Pulmonary artery endothelial cell (primary cell): ENCODE results near the gene TICAM1. TPM values are rescaled to one million over a fixed set of nuclear protein-coding genes. Genes with fewer than 3 reads are reported as not detected.
A peak's percentile ranks its signal among the peaks of the same experiment; 100 is the strongest.
"Not testable (repeated sequence)": the region's sequence is repeated elsewhere in the genome, so short reads cannot be mapped to it uniquely, and the experiment has no call there.

Experiments used
- DNase-seq: peaks from one replicate; pipeline ENCODE4 v3.0.0-alpha.2; 2011; ENCODE audit warnings: low read depth, low spot score
- total RNA-seq: library from RNA; depleted of rRNA; stranded (reverse); fragments of >200 nt; gene quantifications from 2 replicates; pipeline ENCODE4 v1.2.3, GENCODE V29; 2014

The TICAM1 gene
- 3.7 and 4.0 TPM in 2 replicates for total RNA-seq

DNA sequence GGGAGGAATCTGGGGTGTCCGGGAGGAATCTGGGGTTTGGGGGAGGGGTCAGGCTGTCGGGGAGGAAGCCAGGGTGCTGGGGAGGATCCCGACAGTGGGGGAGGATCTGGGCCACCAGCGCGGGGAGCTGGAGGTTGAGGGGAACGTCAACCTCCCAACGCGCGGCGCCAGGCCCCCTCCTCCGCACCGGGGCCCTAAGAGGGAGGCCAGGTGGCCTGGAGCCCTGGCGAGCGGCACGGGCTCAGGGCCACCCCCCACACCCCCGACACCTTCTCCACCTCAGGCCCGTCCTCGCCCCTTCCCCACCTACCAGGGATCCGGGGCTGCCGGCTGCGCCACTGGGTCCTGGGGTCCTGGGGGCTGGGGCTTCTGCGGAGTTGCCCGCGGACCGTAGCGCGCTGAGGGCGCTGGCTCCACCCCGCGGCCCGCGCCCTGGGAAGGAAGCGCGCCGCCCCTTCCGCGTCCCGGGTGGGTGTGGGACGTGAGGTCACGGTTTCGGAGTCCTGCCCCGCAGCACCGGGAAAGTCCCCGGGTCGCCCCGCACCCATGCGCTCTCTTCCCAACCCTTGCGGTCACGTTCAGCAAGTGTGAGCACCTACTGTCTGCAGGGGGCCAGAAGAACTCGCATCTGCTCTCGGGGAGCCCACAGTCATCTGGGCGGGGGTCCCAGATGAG, at the start of gene TICAM1:
TSS of gene TICAM1 (minus strand) at position 409 of the 675 bp plus-strand sequence. CDS start 13,335 bp downstream, outside the sequence.
- no peak for DNase-seq

DNA sequence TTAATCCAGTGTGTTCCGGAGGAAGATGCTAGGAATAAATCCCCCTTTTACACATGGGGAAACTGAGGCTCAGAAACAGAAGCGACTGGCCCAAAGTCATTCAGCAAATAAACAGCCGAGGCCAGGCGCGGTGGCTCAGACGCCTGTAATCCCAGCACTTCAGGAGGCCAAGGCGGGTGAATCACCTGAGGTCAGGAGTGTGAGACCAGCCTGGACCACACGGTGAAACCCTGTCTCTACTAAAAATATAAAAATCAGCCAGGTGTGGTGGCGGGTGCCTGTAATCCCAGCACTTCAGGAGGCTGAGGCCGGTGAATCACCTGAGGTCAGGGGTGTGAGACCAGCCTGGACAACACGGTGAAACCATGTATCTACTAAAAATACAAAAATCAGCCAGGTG, 47.5 kb upstream of the TICAM1 start:
- DNase-seq: no peak

DNA sequence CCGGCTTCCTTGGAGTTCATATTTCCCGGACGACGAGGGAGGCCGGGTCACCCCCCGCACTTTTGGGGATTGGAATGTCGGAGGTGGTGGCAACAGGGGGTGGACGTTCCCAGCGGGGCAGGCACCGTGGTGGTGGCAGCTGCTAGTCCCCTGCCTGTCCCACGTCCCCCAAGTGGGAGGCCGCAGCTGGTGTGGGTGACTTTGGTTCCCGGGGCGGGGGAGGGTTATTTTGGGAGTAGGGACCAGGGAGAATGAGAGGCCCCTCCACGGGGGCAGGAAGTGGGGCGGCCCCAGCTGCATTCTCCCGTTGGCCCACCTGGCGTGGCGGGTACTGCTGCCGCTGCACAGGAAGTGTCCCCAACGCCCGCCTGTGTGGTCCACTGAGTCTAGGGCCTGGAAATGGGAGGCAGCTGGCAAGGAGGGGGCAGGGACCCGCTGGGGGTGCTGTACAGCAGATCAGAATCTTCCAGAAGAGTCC, 47.0 kb upstream of the TICAM1 start:
- no peak for DNase-seq

DNA sequence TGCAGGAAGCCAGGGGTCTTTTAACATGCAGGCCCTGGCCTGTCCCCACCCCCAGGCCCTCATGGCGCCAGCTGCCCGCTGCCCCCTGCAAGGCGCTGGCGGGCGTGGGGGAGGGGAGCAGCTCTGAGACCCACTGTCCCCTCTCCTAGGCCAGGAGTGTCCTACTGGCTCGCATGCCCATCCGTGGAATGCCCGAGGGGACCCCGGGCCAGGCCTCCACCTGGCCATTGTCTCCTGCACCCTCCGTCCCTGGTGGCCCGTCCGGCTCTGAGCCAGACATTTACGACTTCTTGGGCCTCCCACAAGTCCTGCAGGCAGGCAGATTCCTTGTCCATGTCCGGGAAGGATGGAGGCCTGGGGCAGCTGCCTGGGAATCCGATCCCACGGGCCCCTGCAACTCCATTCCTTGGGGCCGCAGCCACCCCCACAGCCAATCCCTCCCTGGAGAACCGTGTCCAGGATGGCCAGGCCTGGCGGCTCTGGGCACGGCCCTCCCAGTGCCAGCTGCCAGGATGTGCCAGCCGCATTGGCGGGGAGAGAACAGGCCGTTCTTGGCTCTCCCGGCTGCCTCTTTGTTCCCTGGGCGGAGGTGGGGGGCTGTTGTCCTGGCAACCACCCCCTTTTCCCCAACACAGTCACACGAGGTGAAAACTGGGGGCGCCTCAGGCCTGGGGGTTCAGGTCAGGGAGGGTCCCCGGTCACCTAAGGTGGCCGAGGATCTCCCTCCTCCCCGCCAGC, 46.4 kb upstream of the TICAM1 start:
- DNase-seq: no peak

DNA sequence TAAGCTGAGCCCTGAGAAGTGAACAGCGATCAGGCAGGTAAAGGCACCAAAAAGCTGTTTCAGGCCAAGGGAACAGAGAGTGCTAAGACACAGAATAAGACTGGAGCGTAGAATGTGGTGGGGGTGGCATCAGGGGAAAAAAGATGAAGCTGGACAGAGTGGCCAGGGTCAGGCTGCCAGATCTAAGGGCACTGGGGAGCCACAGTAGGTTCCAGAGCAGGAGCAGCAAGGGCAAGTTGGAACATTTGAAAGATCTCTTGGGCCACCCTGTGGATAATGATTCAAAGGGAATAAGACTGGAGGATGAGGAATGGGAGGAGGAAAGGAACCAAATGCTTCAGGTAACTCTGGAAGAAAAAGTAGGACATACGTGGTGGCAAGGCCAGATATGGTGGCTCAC, 42.4 kb upstream of the TICAM1 start:
- no peak for DNase-seq

DNA sequence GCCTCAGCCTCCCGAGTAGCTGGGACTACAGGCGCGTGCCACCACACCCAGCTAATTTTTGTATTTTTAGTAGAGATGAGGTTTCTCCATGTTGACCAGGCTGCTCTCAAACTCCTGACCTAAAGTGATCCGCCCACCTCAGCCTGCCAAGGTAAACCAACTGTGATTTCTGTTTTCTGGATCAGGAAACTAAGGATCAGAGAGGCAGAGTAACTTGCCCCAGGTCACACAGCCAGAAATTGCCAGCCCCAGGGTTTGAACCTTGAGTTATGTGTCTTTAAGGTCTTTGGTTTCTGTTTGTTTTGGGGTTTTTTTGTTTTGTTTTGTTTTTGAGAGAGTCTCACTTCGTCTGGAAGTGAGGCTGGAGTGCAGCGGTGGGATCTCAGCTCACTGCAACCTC, 40.2 kb upstream of the TICAM1 start:
- DNase-seq: no peak

DNA sequence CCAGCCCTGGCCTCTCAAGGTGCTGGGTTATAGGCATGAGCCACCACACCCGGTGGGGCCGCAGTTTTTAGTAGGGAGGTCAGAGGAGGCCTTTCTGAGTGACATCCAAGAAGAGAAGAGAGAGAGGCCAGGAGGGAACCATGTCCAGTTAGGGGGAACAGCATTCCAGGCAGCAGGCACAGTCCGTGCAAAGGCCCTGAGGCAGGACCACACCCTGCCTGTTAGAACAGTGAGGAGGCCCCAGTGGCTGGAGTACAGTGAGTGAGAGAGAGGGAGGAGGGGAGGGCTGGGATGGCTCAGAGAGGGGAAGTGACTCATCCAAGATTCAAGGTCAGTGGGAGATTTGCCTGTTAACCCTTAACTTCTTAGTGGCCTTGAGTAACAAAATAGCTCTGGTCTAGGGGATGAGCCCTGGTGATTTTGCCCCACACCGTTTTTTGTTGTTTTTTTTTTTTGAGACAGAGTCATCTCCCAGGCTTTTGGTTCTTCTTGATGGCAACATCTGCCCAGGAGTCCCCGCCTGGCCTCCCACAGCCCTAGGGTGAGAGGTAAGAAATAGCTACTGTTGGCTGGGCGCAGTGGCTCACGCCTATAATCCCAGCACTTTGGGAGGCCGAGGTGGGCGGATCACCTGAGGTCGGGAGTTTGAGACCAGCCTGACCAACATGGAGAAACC, 38.7 kb upstream of the TICAM1 start:
- no peak for DNase-seq

DNA sequence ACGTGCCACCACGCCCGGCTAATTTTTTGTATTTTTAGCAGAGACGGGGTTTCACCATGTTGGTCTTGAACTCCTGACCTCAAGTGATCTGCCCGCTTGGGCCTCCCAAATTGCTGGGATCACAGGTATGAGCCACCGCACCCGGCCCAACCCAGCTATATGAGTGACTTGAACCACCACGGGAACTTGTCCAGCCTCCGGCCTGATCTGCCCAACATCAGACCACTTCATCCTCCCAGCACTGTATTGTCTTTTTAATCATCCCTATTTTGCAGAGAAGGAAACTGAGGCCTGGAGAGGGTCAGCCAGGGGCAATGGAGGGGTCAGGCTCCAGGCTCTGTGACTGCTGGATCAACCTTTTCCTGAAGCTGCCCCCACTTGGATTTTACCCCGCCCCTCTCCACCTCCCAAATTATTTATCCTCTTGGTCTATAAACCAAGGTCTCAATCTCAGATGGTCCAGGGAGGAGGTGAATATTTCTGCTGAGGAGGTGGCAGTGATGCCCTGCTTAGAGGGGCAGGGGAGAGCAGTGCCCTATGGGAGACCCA, 36.8 kb upstream of the TICAM1 start:
- DNase-seq: no peak

DNA sequence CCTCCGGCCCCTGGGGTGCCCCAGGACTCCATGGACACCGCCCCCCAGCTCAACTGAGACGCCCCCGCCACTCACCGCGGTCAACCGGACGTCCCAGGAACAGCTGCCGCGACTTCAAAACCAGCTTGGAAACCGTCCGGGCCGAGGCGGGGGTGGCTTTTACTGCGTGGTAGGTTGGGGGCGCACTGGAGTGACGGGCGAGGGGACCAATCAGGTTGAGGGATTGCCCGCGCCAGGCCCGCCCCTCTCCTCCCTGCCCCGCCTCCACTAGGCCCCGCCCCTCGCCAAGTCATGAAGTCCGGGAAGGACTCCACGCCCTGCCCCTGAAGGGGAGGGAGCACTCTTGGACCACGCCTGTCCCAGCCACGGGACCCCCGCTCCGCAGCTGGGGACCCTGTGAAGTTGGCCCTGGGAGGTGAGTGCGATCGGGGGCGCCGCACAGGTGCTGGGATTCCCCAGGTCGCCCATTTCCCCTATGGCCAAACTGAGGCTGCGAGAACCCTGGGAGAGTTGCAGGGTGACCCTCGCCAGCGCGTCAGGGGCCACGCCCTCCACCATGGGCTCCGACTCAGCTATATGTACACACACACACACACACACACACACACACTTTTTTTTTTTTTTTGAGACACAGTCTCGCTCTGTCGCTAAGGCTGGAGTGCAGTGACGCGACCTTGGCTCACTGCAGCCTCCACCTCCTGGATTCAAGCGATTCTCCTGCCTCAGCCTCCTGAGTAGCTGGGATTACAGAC, 36.2 kb upstream of the TICAM1 start, which contains the start of gene PLIN3:
TSS of gene PLIN3 (minus strand) at position 134 of the 752 bp plus-strand sequence. CDS start 6,273 bp downstream, outside the sequence.
- peak; percentile 84 for DNase-seq

DNA sequence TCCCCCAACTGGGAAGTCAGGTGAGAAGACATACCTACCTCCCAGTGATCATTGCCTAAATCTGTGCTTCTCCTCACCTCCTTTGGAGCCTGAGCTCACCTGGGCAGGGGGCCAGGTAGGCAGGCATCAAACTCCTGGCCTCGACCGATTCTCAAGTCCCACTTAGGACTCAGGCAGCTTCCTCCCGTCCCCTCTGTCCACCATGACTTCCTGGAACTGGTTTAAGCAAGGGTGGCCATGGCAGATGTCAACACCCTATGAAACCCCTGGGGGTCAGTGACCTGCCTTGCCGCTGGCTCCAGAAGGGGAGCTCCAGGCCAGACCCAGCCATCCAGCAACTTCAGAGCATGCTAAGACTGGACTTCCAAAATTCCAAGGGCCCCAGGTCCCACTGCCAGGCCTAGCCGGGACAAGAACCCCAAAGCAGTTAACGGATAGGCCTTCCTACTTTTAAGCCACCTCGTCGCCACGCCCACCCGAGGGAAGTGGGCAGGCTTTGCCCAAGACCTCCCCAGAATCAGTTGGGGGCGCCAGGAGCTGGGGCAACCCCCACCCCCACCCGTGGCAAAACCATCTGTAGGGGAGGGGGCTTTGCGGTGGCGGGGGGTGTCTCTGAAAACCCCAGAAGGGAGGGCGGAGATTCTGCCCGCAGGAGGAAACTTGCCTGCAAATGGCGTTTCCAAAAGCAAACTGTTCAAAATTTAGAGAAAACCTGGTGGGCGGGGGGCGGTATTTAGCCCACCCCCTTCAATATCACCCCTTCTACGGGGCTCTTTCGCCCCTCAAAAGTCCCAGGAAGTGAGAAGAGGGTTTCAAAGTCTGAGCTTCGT, 35.3 kb upstream of the TICAM1 start:
- no peak for DNase-seq

DNA sequence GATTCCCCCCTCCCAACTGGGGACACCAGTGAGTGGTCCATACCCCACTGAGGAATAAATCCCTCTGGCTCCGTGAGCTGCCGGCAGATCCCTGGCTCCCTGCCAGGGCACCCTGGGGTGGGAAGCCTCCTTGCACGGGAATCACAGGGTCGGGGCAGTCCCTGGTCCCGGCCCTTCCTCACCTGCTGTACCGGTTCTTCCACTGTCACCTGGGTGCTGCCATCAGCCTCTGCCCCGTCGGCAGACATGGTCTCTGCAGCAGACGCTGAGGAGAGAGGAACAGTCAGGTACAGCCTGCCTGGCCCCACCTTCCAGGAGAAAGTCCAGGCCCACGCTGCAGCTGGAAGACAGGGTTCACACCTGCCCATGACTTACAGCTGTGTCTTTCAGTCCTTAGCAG, 29.6 kb upstream of the TICAM1 start:
- no peak for DNase-seq

DNA sequence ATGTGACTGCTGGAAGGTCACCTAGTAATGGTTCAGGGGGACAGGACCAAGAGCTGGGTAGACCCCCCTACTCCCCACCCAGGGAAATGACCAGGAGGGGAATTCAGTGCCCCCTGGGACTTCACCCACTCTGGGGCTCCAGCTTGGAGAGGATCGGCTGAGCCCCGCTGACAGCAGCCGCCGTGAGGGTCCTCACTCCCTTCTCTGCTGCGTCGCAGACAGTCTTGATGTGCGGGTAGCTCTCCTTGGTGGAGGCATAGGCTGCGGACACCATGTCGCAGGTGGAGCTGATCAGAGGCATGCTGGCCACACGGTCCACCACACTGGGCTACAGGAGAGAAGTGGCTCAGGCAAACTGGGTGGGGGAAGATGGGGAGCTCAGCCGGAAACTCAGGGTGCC, 28.2 kb upstream of the TICAM1 start:
- DNase-seq: no peak

DNA sequence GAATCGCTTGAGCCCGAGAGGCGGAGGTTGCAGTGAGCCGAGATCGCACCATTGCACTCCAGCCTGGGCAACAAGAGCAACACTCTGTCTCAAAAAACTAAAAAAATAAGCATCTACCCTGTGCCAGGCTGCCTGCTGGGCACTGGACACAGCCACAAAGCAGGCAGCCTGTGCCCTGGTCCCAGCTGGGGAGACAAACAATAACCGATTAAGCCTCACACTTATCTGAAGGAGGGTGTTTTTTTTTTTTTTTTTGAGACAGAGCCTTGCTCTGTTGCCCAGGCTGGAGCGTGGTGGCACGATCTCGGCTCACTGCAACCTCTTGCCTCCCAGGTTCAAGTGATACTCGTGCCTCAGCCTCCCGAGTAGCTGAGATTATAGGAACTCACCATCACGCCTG, 25.0 kb upstream of the TICAM1 start:
- DNase-seq: not testable (repeated sequence)

DNA sequence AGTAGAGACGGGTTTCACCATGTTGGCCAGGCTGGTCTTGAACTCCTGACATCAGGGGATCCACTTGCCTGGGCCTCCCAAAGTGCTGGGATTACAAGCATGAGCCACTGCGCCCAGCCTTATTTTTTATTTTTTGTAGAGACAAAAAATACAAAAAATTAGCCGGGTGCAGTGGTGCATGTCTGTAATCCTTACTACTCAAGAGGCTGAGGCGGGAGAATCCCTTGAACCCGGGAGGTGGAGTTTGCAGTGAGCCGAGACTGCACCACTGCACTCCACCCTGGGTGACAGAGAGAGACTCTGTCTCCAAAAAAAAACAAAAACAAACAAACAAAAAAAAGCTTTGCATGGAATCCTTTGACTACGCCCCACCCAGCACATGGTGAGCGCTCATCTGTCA, 22.0 kb upstream of the TICAM1 start:
- not testable (repeated sequence) for DNase-seq

DNA sequence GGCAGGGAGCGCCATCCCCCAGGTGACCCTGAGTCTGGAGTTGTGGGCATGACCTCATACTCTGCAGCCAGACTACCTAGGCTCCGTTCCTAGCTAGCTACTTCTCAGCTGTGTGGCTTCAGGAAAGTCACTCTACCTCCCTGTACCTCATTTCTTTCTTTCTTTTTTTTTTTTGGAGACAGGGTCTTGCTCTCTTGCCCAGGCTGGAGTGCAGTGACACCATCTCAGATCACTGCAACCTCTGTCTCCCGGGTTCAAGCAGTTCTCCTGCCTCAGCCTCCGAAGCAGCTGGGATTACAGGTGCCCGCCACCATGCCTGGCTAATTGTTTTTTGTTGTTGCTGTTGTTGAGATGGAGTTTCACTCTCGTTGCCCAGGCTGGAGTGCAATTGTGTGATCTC, 21.0 kb upstream of the TICAM1 start:
- no peak for DNase-seq

DNA sequence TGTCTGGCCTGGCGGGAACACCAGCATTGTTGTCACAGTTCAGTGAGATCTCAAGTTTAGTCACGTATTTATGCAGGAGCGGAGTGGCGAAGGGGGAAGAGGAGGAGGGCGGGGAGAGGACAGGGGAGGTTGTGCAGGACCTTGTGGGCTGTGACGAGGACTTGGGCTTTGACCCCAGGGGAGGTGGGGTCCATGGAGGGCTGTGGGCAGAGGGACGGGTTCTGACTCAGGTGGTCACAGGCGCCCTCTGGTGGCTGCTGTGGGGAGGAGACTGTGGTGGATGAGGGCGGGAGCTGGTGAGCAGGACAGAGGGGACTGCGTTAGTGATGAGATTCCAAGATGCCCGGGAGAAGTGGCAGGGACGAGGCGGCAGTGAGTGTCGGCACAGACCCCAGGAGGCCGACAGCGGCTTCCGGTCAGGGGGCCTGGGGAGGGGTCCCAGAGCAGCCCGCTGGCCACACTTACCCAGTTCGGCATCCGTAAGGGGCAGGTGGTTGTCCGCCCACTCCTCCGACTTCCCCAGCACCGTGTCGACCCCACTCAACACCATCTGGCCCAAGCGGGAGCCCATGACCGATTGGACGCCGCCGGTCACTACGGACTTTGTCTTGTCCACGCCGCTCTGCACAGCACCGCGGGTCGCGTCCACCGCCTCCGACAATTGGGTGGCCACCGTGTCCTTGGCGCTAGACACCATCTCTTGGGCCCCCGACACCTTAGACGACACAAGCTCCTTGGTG, 20.2 kb upstream of the TICAM1 start:
- no peak for DNase-seq

DNA sequence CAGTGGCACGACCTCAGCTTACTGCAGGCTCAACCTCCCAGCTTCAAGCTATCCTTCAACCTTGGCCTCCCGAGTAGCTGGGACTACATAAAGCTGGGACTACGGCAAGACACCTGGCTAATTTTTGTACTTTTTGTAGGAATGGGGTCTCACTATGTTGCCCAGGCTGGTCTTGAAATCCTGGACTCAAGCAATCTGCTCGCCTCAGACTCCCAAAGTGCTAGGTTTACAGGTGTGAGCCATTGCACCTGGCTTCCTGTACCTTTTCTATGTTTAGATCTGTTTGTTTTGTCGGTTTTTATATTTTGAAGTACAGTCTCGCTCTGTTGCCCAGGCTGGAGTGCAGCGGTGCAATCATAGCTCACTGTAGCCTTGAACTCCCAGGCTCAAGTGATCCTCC, 17.5 kb upstream of the TICAM1 start:
- DNase-seq: no peak

DNA sequence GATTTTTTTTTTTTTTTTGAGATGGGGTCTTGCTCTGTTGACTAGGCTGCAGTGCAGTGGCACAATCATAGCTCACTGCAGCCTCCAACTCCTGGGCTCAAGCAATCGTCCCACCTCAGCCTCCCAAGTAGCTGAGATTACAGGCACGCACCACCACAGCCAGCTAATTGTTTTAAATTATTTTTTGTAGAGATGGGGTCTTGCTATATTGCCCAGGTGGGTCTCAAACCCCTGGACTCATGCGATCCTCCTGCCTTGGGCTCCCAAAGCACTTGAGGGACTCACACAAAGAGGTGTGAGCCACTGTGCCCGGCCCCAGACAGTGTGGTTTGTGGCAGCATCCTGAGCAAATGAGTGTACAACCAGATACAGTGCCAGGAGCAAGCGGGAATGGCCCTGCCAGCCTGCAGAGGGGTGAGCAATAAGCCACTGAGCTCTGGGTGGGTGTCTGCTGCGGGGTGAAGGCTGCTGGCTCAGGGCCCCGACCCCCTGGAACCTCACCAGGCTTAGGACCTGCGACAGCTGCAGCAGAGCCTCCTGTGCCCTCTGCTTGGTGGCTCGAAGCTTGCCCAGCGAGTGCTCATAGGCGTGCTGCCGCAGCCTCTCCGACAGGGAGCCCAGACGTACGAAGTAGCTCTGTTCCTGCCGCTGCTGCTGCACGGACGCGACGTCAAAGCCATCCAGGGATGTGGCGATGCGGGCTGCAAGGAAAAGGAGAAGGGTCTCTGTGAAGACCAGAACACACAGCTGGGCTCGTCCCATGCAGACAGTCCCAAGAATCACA, 15.9 kb upstream of the TICAM1 start:
- no peak for DNase-seq

DNA sequence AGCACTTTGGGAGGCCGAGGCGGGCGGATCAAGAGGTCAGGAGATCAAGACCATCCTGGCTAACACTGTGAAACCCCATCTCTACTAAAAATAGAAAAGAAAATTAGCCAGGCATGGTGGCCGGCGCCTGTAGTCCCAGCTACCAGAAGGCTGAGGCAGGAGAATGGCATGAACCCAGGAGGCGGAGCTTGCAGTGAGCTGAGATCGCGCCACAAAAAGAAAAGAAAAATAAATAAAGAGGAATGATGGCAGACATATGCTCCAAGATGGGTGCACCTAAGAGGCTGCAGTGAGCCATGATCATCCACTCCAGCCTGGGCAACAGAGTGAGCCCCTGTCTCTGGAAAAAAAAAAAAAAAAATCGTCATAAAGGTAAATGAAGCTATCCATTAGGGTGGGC, 14.5 kb upstream of the TICAM1 start:
- DNase-seq: not testable (repeated sequence)
